ENCODE results near the gene HOXA7. TPM values are rescaled to one million over a fixed set of nuclear protein-coding genes. Genes with fewer than 3 reads are reported as not detected.

Gene HOXA7
- total RNA-seq, 2 donors from 2014 or later, result not detected

- 84 to 90% methylated on average over 2 to 3 of the region's 3 CpGs for WGBS, 2 experiments (ENCODE audit: insufficient coverage in 1 of 2, insufficient read length in 1 of 2)
- no peak for TF ChIP-seq CTCF (conservative IDR thresholded peaks at IDR 0.05)
- Mint-ChIP-seq H3K36me3 (ENCODE audit: low read depth) (no peaks in the 10 kb centered on the region), H3K4me1 (peaks cover 12% of the 10 kb centered on the region), H3K27me3 (ENCODE audit: insufficient read depth) (peaks cover 97% of the 10 kb centered on the region), H3K4me3 (no peak overlapping the region), H3K9me3 (peaks cover 6% of the 10 kb centered on the region), H3K27ac (no peak overlapping the region)
- H3K27ac ChIP-seq (ENCODE audit: low read depth, low read length), result no peak overlapping the region
- H3K4me1 ChIP-seq (ENCODE audit: control insufficient read depth, insufficient read depth, low read length), result peaks cover 3% of the 10 kb centered on the region
- H3K36me3 ChIP-seq (ENCODE audit: control insufficient read depth, insufficient read depth, low read length), result no peaks in the 10 kb centered on the region
- DNase-seq, result no peak
- peaks cover 11% of the 10 kb centered on the region for H3K9me3 ChIP-seq (ENCODE audit: control insufficient read depth, low read length)
- no peak overlapping the region for H3K9ac ChIP-seq (ENCODE audit: extremely low read depth, low read length, poor library complexity, severe bottlenecking)
- peaks cover 100% of the 10 kb centered on the region for H3K27me3 ChIP-seq (ENCODE audit: control insufficient read depth, insufficient read depth, low read length, poor library complexity, severe bottlenecking)
- no peak overlapping the region for H3K4me3 ChIP-seq (ENCODE audit: low read length)
Observed at GRCh38 chr7:27176524-27176845, 20.0 kb upstream of the HOXA7 start.

GRCh38 chr7:27175626-27176523 is 19.4 kb upstream of the HOXA7 start:
- TF ChIP-seq CTCF (conservative IDR thresholded peaks at IDR 0.05), result no peak
- Mint-ChIP-seq H3K27ac (no peak overlapping the region), H3K9me3 (peaks cover 6% of the 10 kb centered on the region), H3K4me3 (no peak overlapping the region), H3K36me3 (ENCODE audit: low read depth) (no peaks in the 10 kb centered on the region), H3K27me3 (ENCODE audit: insufficient read depth) (peaks cover 97% of the 10 kb centered on the region), H3K4me1 (peaks cover 12% of the 10 kb centered on the region)
- DNase-seq, result peak; percentile 76
- no peak overlapping the region for H3K4me3 ChIP-seq (ENCODE audit: low read length)
- H3K4me1 ChIP-seq (ENCODE audit: control insufficient read depth, insufficient read depth, low read length), result peaks cover 3% of the 10 kb centered on the region
- H3K27ac ChIP-seq (ENCODE audit: low read depth, low read length), result no peak overlapping the region
- H3K36me3 ChIP-seq (ENCODE audit: control insufficient read depth, insufficient read depth, low read length), result no peaks in the 10 kb centered on the region
- WGBS, 2 experiments (ENCODE audit: insufficient coverage in 1 of 2, insufficient read length in 1 of 2), result 15 to 17% methylated on average over 22 to 40 of the region's 40 CpGs
- H3K9ac ChIP-seq (ENCODE audit: extremely low read depth, low read length, poor library complexity, severe bottlenecking), result no peak overlapping the region
- H3K9me3 ChIP-seq (ENCODE audit: control insufficient read depth, low read length), result peaks cover 11% of the 10 kb centered on the region
- H3K27me3 ChIP-seq (ENCODE audit: control insufficient read depth, insufficient read depth, low read length, poor library complexity, severe bottlenecking), result peaks cover 100% of the 10 kb centered on the region

GRCh38 chr7:27174874-27175625 is 18.6 kb upstream of the HOXA7 start:
- Mint-ChIP-seq H3K4me1 (peaks cover 10% of the 10 kb centered on the region), H3K27me3 (ENCODE audit: insufficient read depth) (peaks cover 97% of the 10 kb centered on the region), H3K9me3 (peaks cover 6% of the 10 kb centered on the region), H3K27ac (no peak overlapping the region), H3K4me3 (no peak overlapping the region), H3K36me3 (ENCODE audit: low read depth) (no peaks in the 10 kb centered on the region)
- no peak overlapping the region for H3K9ac ChIP-seq (ENCODE audit: extremely low read depth, low read length, poor library complexity, severe bottlenecking)
- no peaks in the 10 kb centered on the region for H3K36me3 ChIP-seq (ENCODE audit: control insufficient read depth, insufficient read depth, low read length)
- no peak overlapping the region for H3K4me3 ChIP-seq (ENCODE audit: low read length)
- H3K27me3 ChIP-seq (ENCODE audit: control insufficient read depth, insufficient read depth, low read length, poor library complexity, severe bottlenecking), result peaks cover 100% of the 10 kb centered on the region
- WGBS, 2 experiments (ENCODE audit: insufficient coverage in 1 of 2, insufficient read length in 1 of 2), result 18 to 32% methylated on average over 8 to 12 of the region's 12 CpGs
- peaks cover under 1% of the 10 kb centered on the region for H3K4me1 ChIP-seq (ENCODE audit: control insufficient read depth, insufficient read depth, low read length)
- DNase-seq, result peak; percentile 72
- no peak overlapping the region for H3K27ac ChIP-seq (ENCODE audit: low read depth, low read length)
- TF ChIP-seq CTCF (conservative IDR thresholded peaks at IDR 0.05), result no peak
- H3K9me3 ChIP-seq (ENCODE audit: control insufficient read depth, low read length), result peaks cover 11% of the 10 kb centered on the region

Data from endodermal cell (in vitro differentiated cells).